Right ventricle myocardium inferior (tissue), 1 donor: ENCODE data around the gene VDAC2. TPM values are rescaled to one million over a fixed set of nuclear protein-coding genes. Genes with fewer than 3 reads are reported as not detected.

Experiments
- ATAC-seq: fragments of 200-7000 bp; cut with Tn5 transposase; one replicate; pipeline ENCODE4 v1.9.1; 2020; ENCODE audit warnings: mild to moderate bottlenecking, moderate library complexity
- DNase-seq: peaks from one replicate; pipeline ENCODE4 v3.0.0; 2021; ENCODE audit errors: missing footprints
- intact Hi-C: fragments of 100-400 bp; cut with DNase I; formaldehyde crosslinking; loops from one replicate; pipeline ENCODE4 v1.11.0; 2022
- total RNA-seq: library from RNA; stranded (reverse); fragmentation: NEBNext Ultra II Directional; extraction: Animal tissue kit (Norgen Biotek cat#: 25700); gene quantifications from one replicate; pipeline ENCODE4 v1.2.1, GENCODE V29; 2021
- donor health status: DM: no; HTN: yes; CAD: no; lungs with severe emphysema.

VDAC2 gene
- total RNA-seq, 1 donor from 2014 or later: 470 TPM

- intact Hi-C loops: no loop called here
- DNase-seq (peak; percentile 53), ATAC-seq (peak; percentile 20)
These were observed 62.3 kb downstream of the VDAC2 start for GRCh38 chr10:75272896-75273295.

- peak; percentile 16 for ATAC-seq
- intact Hi-C loops: no loop called here
- peak; percentile 61 for DNase-seq
These were observed 65.7 kb downstream of the VDAC2 start for GRCh38 chr10:75276069-75276872.

GRCh38 chr10:75280236-75280635 is 69.6 kb downstream of the VDAC2 start:
- intact Hi-C loops: no loop called here
- DNase-seq (no peak), ATAC-seq (no peak)

Other genes with a start within 250 kb of the VDAC2 start
- 21.9 TPM for gene SAMD8, start 99.1 kb upstream of the VDAC2 start, total RNA-seq
- gene COMTD1, start 25.2 kb downstream of the VDAC2 start, total RNA-seq: 32.3 TPM
- gene ZNF503, start 191.0 kb downstream of the VDAC2 start, total RNA-seq: 6.0 TPM
- 22.3 TPM for gene LRMDA, start 220.8 kb downstream of the VDAC2 start, total RNA-seq